Urothelium cell line (cell line): ENCODE results near the gene DUSP22.
"Not testable (repeated sequence)": the region's sequence is repeated elsewhere in the genome, so short reads cannot be mapped to it uniquely, and the experiment has no call there.

Source experiments
- DNase-seq: peaks from one replicate; pipeline ENCODE4 v3.0.0; 2011; ENCODE audit warnings: low spot score, mixed read lengths
- FAIRE-seq: peaks from 2 replicates; lab custom pipeline; 2011; peaks lifted over from hg19 to GRCh38; lab: Jason Lieb, UNC

DUSP22 gene

GRCh38 chr6:362231-362923, 70.1 kb downstream of the DUSP22 start:
- DNase-seq (no peak), FAIRE-seq (no peak)

- FAIRE-seq (no peak), DNase-seq (no peak)
These were observed 70.6 kb downstream of the DUSP22 start for GRCh38 chr6:362924-363249.

GRCh38 chr6:363291-363690, 71.0 kb downstream of the DUSP22 start:
- FAIRE-seq (no peak), DNase-seq (no peak)

GRCh38 chr6:363909-364308, 71.6 kb downstream of the DUSP22 start:
- DNase-seq (no peak), FAIRE-seq (no peak)

- FAIRE-seq (no peak), DNase-seq (no peak)
These were observed 72.6 kb downstream of the DUSP22 start for GRCh38 chr6:364609-365540.

- DNase-seq (no peak), FAIRE-seq (no peak)
These were observed 73.5 kb downstream of the DUSP22 start for GRCh38 chr6:365835-366234.

- FAIRE-seq (no peak), DNase-seq (no peak)
These were observed 74.4 kb downstream of the DUSP22 start for GRCh38 chr6:366389-367297.

GRCh38 chr6:367298-367794, 75.1 kb downstream of the DUSP22 start:
- FAIRE-seq (no peak), DNase-seq (no peak)

- no peak for DNase-seq
- FAIRE-seq = no peak
These were observed 75.8 kb downstream of the DUSP22 start for GRCh38 chr6:367891-368630.

GRCh38 chr6:369559-370431, 77.5 kb downstream of the DUSP22 start:
- DNase-seq (no peak), FAIRE-seq (no peak)

- no peak for FAIRE-seq
- no peak for DNase-seq
These were observed 78.3 kb downstream of the DUSP22 start for GRCh38 chr6:370555-370954.

GRCh38 chr6:371851-372250, 79.6 kb downstream of the DUSP22 start:
- FAIRE-seq = not testable (repeated sequence)

GRCh38 chr6:372336-372911, 80.1 kb downstream of the DUSP22 start:
- DNase-seq = no peak
- no peak for FAIRE-seq

More at GRCh38 chr6:371851-372250, 79.6 kb downstream of the DUSP22 start:
- not testable (repeated sequence) for DNase-seq

- DNase-seq (no peak), FAIRE-seq (no peak)
These were observed 80.7 kb downstream of the DUSP22 start for GRCh38 chr6:373031-373430.

GRCh38 chr6:373773-374724, 81.8 kb downstream of the DUSP22 start:
- DNase-seq (no peak), FAIRE-seq (no peak)

- no peak for FAIRE-seq
These were observed 82.7 kb downstream of the DUSP22 start for GRCh38 chr6:374956-375355.

GRCh38 chr6:376827-377640, 84.7 kb downstream of the DUSP22 start:
- FAIRE-seq = no peak
- no peak for DNase-seq

More at GRCh38 chr6:374956-375355, 82.7 kb downstream of the DUSP22 start:
- no peak for DNase-seq
